Measurements from ENCODE around the gene KAT6B. TPM values are rescaled to one million over a fixed set of nuclear protein-coding genes. Genes with fewer than 3 reads are reported as not detected.
"Not testable (repeated sequence)": the region's sequence is repeated elsewhere in the genome, so short reads cannot be mapped to it uniquely, and the experiment has no call there.

KAT6B gene
- total RNA-seq, 4 donors from 2014 or later = 50.0 to 75.8 (median 57.5) TPM

GRCh38 chr10:74891053-74891452, 64.7 kb downstream of the KAT6B start:
- H3K27me3 ChIP-seq = no peaks in the 10 kb centered on the region
- no peaks in the 10 kb centered on the region for H3K36me3 ChIP-seq
- no peak overlapping the region for H3K4me3 ChIP-seq
- TF ChIP-seq POLR2A (IDR thresholded peaks at IDR 0.05; ENCODE audit: low read depth) = no peak
- intact Hi-C loops (cut with DNase I) = no loop called here
- peaks cover 25 to 62% (median 48%) of the 10 kb centered on the region in 4 donors for H3K4me1 ChIP-seq
- DNase-seq (ENCODE audit: extremely low spot score) = no peak
- H3K27ac ChIP-seq (replicated peaks in 1 of 4) = no peak overlapping the region
- H3K9me3 ChIP-seq = no peaks in the 10 kb centered on the region
- 37% methylated on average over 2 of the region's 2 CpGs for WGBS

- DNase-seq (ENCODE audit: extremely low spot score) = no peak
- H3K4me3 ChIP-seq = no peak overlapping the region
- H3K27me3 ChIP-seq = no peaks in the 10 kb centered on the region
- TF ChIP-seq EP300 (IDR thresholded peaks at IDR 0.05) = no peak
- no peak for TF ChIP-seq POLR2AphosphoS5 (IDR thresholded peaks at IDR 0.05)
- TF ChIP-seq CTCF (IDR thresholded peaks at IDR 0.05) = no peak
- no peak for TF ChIP-seq POLR2A (IDR thresholded peaks at IDR 0.05; ENCODE audit: low read depth)
- H3K27ac ChIP-seq (replicated peaks in 1 of 4) = no peak overlapping the region
- no peaks in the 10 kb centered on the region for H3K9me3 ChIP-seq
- peaks cover 31 to 63% (median 54%) of the 10 kb centered on the region in 4 donors for H3K4me1 ChIP-seq
- intact Hi-C loops (cut with DNase I) = no loop called here
- 77% methylated on average over 4 of the region's 4 CpGs for WGBS
- H3K36me3 ChIP-seq = no peaks in the 10 kb centered on the region
Measured at GRCh38 chr10:74892839-74893238, 66.4 kb downstream of the KAT6B start.

- 94% methylated on average over 6 of the region's 6 CpGs for WGBS
- H3K27ac ChIP-seq (replicated peaks in 1 of 4); H3K9me3 ChIP-seq; H3K4me3 ChIP-seq; H3K36me3 ChIP-seq; H3K27me3 ChIP-seq; intact Hi-C loops (cut with DNase I); DNase-seq (ENCODE audit: extremely low spot score): not testable (repeated sequence)
- H3K4me1 ChIP-seq = peaks cover 36 to 67% (median 57%) of the 10 kb centered on the region in 4 donors
Measured at GRCh38 chr10:74893329-74893728, 66.9 kb downstream of the KAT6B start.

GRCh38 chr10:74896788-74897527, 70.6 kb downstream of the KAT6B start:
- Histone ChIP-seq H3K36me3 (no peaks in the 10 kb centered on the region), H3K4me3 (no peak overlapping the region), H3K9me3 (no peaks in the 10 kb centered on the region), H3K27ac (replicated peaks in 1 of 4) (no peak overlapping the region), H3K4me1 (peaks cover 31 to 63% (median 55%) of the 10 kb centered on the region in 4 donors), H3K27me3 (no peaks in the 10 kb centered on the region)
- intact Hi-C loops (cut with DNase I) = no loop called here
- DNase-seq (ENCODE audit: extremely low spot score) = no peak
- WGBS = 80% methylated on average over 5 of the region's 5 CpGs
- TF ChIP-seq POLR2A (IDR thresholded peaks at IDR 0.05; ENCODE audit: low read depth) (no peak), POLR2AphosphoS5 (IDR thresholded peaks at IDR 0.05) (no peak), CTCF (IDR thresholded peaks at IDR 0.05) (no peak), EP300 (IDR thresholded peaks at IDR 0.05) (no peak)

- TF ChIP-seq POLR2A (IDR thresholded peaks at IDR 0.05; ENCODE audit: low read depth) (no peak), EP300 (IDR thresholded peaks at IDR 0.05) (no peak), POLR2AphosphoS5 (IDR thresholded peaks at IDR 0.05) (no peak), CTCF (IDR thresholded peaks at IDR 0.05) (no peak)
- no peak for DNase-seq (ENCODE audit: extremely low spot score)
- intact Hi-C loops (cut with DNase I) = no loop called here
- Histone ChIP-seq H3K4me1 (peaks cover 34 to 75% (median 59%) of the 10 kb centered on the region in 4 donors), H3K4me3 (no peak overlapping the region), H3K36me3 (no peaks in the 10 kb centered on the region), H3K27ac (replicated peaks in 1 of 4) (no peak overlapping the region), H3K27me3 (no peaks in the 10 kb centered on the region), H3K9me3 (no peaks in the 10 kb centered on the region)
- 63% methylated on average over 4 of the region's 4 CpGs for WGBS
Measured at GRCh38 chr10:74898201-74898976, 72.0 kb downstream of the KAT6B start.
